H1 (cell line): Measurements from ENCODE around the gene ZFP57. TPM values are rescaled to one million over a fixed set of nuclear protein-coding genes. Genes with fewer than 3 reads are reported as not detected.

Source experiments
- BACH1 ChIP-seq: IDR thresholded peaks from 2 replicates; pipeline ENCODE4 v1.6.1; 2012; ENCODE audit warnings: low read length, improper control_type of control experiment
- EZH2 ChIP-seq: fragments of 200-600 bp; sonication (generic); IDR thresholded peaks from 2 replicates; pipeline ENCODE4 v1.7.1; 2012; ENCODE audit warnings: low read depth, mild to moderate bottlenecking, moderate library complexity, low read length, inconsistent platforms; ENCODE audit not compliant: severe bottlenecking
- FOSL1 ChIP-seq: IDR thresholded peaks from 2 replicates; pipeline ENCODE4 v1.6.1; 2011; ENCODE audit warnings: mild to moderate bottlenecking, low read depth, low read length, moderate library complexity; ENCODE audit not compliant: insufficient read depth
- GABPA ChIP-seq: IDR thresholded peaks from 2 replicates; pipeline ENCODE4 v1.6.1; 2011; ENCODE audit warnings: mild to moderate bottlenecking, low read length, moderate library complexity, borderline replicate concordance; ENCODE audit not compliant: insufficient read depth
- JUND ChIP-seq: IDR thresholded peaks from 2 replicates; pipeline ENCODE4 v1.6.1; 2011; ENCODE audit warnings: mild to moderate bottlenecking, improper control_type of control experiment, low read length
- KDM1A ChIP-seq: fragments of 200-600, 300-600 bp; sonication (generic); IDR thresholded peaks from 2 replicates; pipeline ENCODE4 v1.7.1; 2016; ENCODE audit warnings: mild to moderate bottlenecking, low read length, borderline replicate concordance
- KDM4A ChIP-seq: IDR thresholded peaks from one replicate; pipeline ENCODE4 v1.7.1; 2012; ENCODE audit warnings: low read depth, mild to moderate bottlenecking, moderate library complexity, low read length, inconsistent platforms; ENCODE audit not compliant: severe bottlenecking
- MAFK ChIP-seq: IDR thresholded peaks from 2 replicates; pipeline ENCODE4 v1.6.1; 2012; ENCODE audit warnings: low read depth, mild to moderate bottlenecking, improper control_type of control experiment, low read length
- NANOG ChIP-seq: IDR thresholded peaks from 2 replicates; pipeline ENCODE4 v1.6.1; 2011; ENCODE audit warnings: low read length, low read depth, mild to moderate bottlenecking, inconsistent platforms; ENCODE audit not compliant: insufficient read depth, poor library complexity, severe bottlenecking
- RAD21 ChIP-seq, 2 experiments: IDR thresholded peaks in 1 of 2; conservative IDR thresholded peaks in 1 of 2; 2 replicates each; pipeline ENCODE4 v1.6.1; 2011; ENCODE audit warnings: low read depth in 2 of 2, low read length in 2 of 2, improper control_type of control experiment in 1 of 2, inconsistent platforms in 1 of 2, mild to moderate bottlenecking in 1 of 2, moderate library complexity in 1 of 2
- RNF2 ChIP-seq: fragments of 200-900, 300-1000 bp; sonication (generic); IDR thresholded peaks from 2 replicates; pipeline ENCODE4 v1.7.1; 2016; ENCODE audit warnings: borderline replicate concordance, low read depth, mild to moderate bottlenecking, antibody characterized with exemption, low read length; ENCODE audit not compliant: poor library complexity, severe bottlenecking; ENCODE audit errors: missing control alignments
- SIX5 ChIP-seq: IDR thresholded peaks from 2 replicates; pipeline ENCODE4 v1.6.1; 2011; ENCODE audit warnings: mild to moderate bottlenecking, low read depth, low read length
- SP4 ChIP-seq: IDR thresholded peaks from 2 replicates; pipeline ENCODE4 v1.6.1; 2012; ENCODE audit warnings: low read length, inconsistent platforms
- SRF ChIP-seq: IDR thresholded peaks from 2 replicates; pipeline ENCODE4 v1.6.1; 2011; ENCODE audit warnings: mild to moderate bottlenecking, low read depth, low read length, moderate library complexity
- TBP ChIP-seq: IDR thresholded peaks from 2 replicates; pipeline ENCODE4 v1.6.1; 2011; ENCODE audit warnings: low read depth, low read length, improper control_type of control experiment
- polyA plus RNA-seq, 7 experiments: library from polyadenylated mRNA; depleted of rRNA in 3 of 7; stranded (reverse) in 5 of 7; unstranded in 2 of 7; fragments of >200 nt in 5 of 7; fragments of 200-250 nt in 2 of 7; gene quantifications; 1 replicate in 5 of 7; 2 replicates in 1 of 7; 4 replicates in 1 of 7; pipeline versions ENCODE4 v1.2.1 to v1.2.3, GENCODE V29; 2011 to 2013; ENCODE audit warnings: missing spikeins in 2 of 7, mixed read lengths in 2 of 7
- total RNA-seq: library from RNA; stranded (reverse); fragmentation: NEBNext Ultra II Directional; extraction: Animal tissue kit (Norgen Biotek cat#: 25700); gene quantifications from 2 replicates; pipeline ENCODE4 v1.2.1, GENCODE V29; 2021
- TF ChIP-seq, protein P1 (sequence below): IDR thresholded peaks from 2 replicates; pipeline ENCODE4 v1.6.1; 2012; ENCODE audit warnings: inconsistent platforms
- TF ChIP-seq, protein P2 (sequence below): IDR thresholded peaks from 2 replicates; pipeline ENCODE4 v1.6.1; 2011; ENCODE audit warnings: low read length, improper control_type of control experiment
- TF ChIP-seq, protein P3 (sequence below): IDR thresholded peaks from 2 replicates; pipeline ENCODE4 v1.6.1; 2012; ENCODE audit warnings: inconsistent platforms

The ZFP57 gene
- total and polyA plus RNA-seq, 2 of the 8 experiments (the other 6 are each of a cell fraction or from before 2014, with no cell fraction given), result 0.85 to 1.2 TPM

DNA sequence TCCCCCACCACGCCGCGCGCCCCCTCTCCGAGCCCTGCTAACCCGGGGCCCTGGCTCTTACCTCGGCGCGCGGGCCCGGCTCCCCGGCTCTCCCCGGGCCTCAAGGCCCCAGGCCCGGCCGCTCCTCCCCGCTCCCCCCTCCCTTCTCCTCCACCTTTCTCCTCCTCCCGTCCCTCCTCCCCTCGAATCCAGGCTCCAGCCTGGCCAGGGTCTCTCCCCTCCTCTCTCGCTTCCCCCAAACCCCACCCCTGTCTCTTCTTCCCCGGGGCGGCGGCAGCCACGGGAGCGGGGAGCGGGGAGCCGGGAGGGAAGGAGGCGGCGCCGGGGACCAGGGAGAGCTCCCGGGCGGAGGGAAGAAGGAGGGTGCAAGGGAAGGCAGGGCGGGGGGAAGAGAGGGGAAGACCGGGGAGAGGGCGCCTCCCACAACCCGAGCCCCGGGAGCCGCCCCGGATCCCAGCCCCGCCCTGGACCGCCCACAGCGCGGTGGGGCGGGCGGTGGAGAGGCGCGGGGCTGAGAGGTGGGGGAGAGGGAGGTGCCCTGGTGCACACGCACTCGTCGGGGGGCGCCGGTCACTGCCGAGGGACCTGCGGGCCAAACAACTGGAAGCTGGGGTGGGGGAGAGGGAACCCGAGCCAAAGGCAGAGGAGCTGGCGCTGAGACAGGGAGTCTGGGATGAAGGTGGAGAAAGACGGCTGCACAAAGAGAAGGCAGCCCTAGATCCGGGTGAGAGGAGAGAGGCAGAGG, 48.0 kb downstream of the ZFP57 start, which contains the start of gene GABBR1 (continued):
- TF ChIP-seq RAD21 (IDR thresholded peaks at IDR 0.05 in 1 of 2, conservative IDR thresholded peaks at IDR 0.05 in 1 of 2; ENCODE audit: low read depth in 2 of 2, low read length in 2 of 2), result no peak
- TF ChIP-seq SP4, result no peak
- TF ChIP-seq FOSL1, result no peak
- no peak for TF ChIP-seq GABPA
- TF ChIP-seq SIX5, result no peak
- no peak for TF ChIP-seq EZH2
- no peak; the same call in 1 of the 2 replicates for TF ChIP-seq TBP
- no peak for TF ChIP-seq MAFK
- no peak for TF ChIP-seq KDM4A
- TF ChIP-seq, protein P1, sequence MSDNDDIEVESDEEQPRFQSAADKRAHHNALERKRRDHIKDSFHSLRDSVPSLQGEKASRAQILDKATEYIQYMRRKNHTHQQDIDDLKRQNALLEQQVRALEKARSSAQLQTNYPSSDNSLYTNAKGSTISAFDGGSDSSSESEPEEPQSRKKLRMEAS, result peak; percentile 21; the same call in 1 of the 2 replicates
- no peak for TF ChIP-seq NANOG
- no peak for TF ChIP-seq RNF2
- TF ChIP-seq SRF, result no peak
- no peak for TF ChIP-seq JUND
- TF ChIP-seq, protein P2, sequence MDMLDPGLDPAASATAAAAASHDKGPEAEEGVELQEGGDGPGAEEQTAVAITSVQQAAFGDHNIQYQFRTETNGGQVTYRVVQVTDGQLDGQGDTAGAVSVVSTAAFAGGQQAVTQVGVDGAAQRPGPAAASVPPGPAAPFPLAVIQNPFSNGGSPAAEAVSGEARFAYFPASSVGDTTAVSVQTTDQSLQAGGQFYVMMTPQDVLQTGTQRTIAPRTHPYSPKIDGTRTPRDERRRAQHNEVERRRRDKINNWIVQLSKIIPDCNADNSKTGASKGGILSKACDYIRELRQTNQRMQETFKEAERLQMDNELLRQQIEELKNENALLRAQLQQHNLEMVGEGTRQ, result no peak
- no peak for TF ChIP-seq KDM1A
- TF ChIP-seq, protein P3, sequence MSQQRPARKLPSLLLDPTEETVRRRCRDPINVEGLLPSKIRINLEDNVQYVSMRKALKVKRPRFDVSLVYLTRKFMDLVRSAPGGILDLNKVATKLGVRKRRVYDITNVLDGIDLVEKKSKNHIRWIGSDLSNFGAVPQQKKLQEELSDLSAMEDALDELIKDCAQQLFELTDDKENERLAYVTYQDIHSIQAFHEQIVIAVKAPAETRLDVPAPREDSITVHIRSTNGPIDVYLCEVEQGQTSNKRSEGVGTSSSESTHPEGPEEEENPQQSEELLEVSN, result no peak
- no peak; the same call in 1 of the 2 replicates for TF ChIP-seq BACH1
